HepG2 (cell line): ENCODE measurements around the gene RBSN. TPM values are rescaled to one million over a fixed set of nuclear protein-coding genes. Genes with fewer than 3 reads are reported as not detected.

Experiments
- EP300 ChIP-seq, 3 experiments: sonication (generic) in 1 of 3; formaldehyde crosslinking in 1 of 3; IDR thresholded peaks; 2 replicates each; pipeline versions ENCODE4 v1.5.1 to v1.6.1; 2011 to 2020; ENCODE audit warnings: low read depth in 2 of 3, low read length in 2 of 3, borderline replicate concordance in 1 of 3, improper control_type of control experiment in 1 of 3, mild to moderate bottlenecking in 1 of 3, missing genetic modification reagents in 1 of 3, moderate library complexity in 1 of 3
- FOXA3 ChIP-seq: IDR thresholded peaks from 2 replicates; pipeline ENCODE4 v1.6.1; 2016; ENCODE audit warnings: missing genetic modification reagents, missing compliant biosample characterization
- NFE2L2 ChIP-seq: fragments of 150-350 bp; IDR thresholded peaks from 2 replicates; pipeline ENCODE4 v1.6.1; 2014; ENCODE audit warnings: low read length
- SALL2 ChIP-seq: sonication (generic); formaldehyde crosslinking; IDR thresholded peaks from 2 replicates; pipeline ENCODE4 v1.8.1; 2023; ENCODE audit warnings: mild to moderate bottlenecking, missing genetic modification reagents, inconsistent platforms
- SYNCRIP ChIP-seq: fragments of 200-400 bp; formaldehyde crosslinking; IDR thresholded peaks from 2 replicates; pipeline ENCODE4 v1.6.1; 2018; ENCODE audit warnings: mild to moderate bottlenecking, low read depth, low read length; ENCODE audit not compliant: insufficient read depth
- ZBTB40 ChIP-seq, 2 experiments: fragments of 450-650 bp in 1 of 2; sonication (generic) in 1 of 2; formaldehyde crosslinking in 1 of 2; IDR thresholded peaks; 2 replicates each; pipeline versions ENCODE4 v1.6.1 to v1.8.0; 2016 to 2022; ENCODE audit warnings: antibody characterized with exemption in 1 of 2, mild to moderate bottlenecking in 1 of 2, missing genetic modification reagents in 1 of 2
- ZNF207 ChIP-seq: fragments of 450-650 bp; IDR thresholded peaks from 2 replicates; pipeline ENCODE4 v1.6.1; 2016; ENCODE audit warnings: antibody characterized with exemption, borderline replicate concordance
- ZNF678 ChIP-seq: sonication (generic); formaldehyde crosslinking; IDR thresholded peaks from 2 replicates; pipeline ENCODE4 v1.4.0; 2020; ENCODE audit warnings: mild to moderate bottlenecking, missing genetic modification reagents
- polyA plus RNA-seq, 8 experiments: library from polyadenylated mRNA; depleted of rRNA in 3 of 8; stranded (reverse) in 7 of 8; unstranded in 1 of 8; fragments of >200 nt; fragmentation: Illumina TruSeq in 4 of 8; extraction: Trizol in 4 of 8; gene quantifications; 2 replicates each; pipeline versions ENCODE4 v1.2.1 to v1.2.3, GENCODE V29; 2011 to 2016; ENCODE audit warnings: low read depth in 4 of 8, missing spikeins in 1 of 8, mixed read lengths in 1 of 8; ENCODE audit not compliant: insufficient read depth in 1 of 8
- total RNA-seq, 5 experiments: library from RNA; depleted of rRNA; stranded (reverse); fragments of >200 nt; fragmentation: Illumina TruSeq; extraction: Trizol; gene quantifications; 2 replicates each; pipeline ENCODE4 v1.2.3, GENCODE V29; 2016; ENCODE audit warnings: low read depth in 1 of 5
- TF ChIP-seq, protein P1 (sequence below): sonication (generic); formaldehyde crosslinking; conservative IDR thresholded peaks from 2 replicates; pipeline ENCODE4 v1.8.0; 2022; ENCODE audit warnings: mild to moderate bottlenecking, moderate library complexity, missing genetic modification reagents
- TF ChIP-seq, protein P2 (sequence below): sonication (generic); formaldehyde crosslinking; IDR thresholded peaks from 2 replicates; pipeline ENCODE4 v1.5.0; 2020; ENCODE audit warnings: mild to moderate bottlenecking, low read depth, missing genetic modification reagents, borderline replicate concordance
- TF ChIP-seq, protein P3 (sequence below): sonication (generic); formaldehyde crosslinking; IDR thresholded peaks from 2 replicates; pipeline ENCODE4 v1.4.0; 2020; ENCODE audit warnings: mild to moderate bottlenecking, missing genetic modification reagents
- TF ChIP-seq, protein P4 (sequence below): sonication (generic); formaldehyde crosslinking; conservative IDR thresholded peaks from 2 replicates; pipeline ENCODE4 v1.4.0; 2020; ENCODE audit warnings: missing genetic modification reagents

RBSN gene
- total and polyA plus RNA-seq, 2 of the 13 experiments (the other 11 are each of a cell fraction or from before 2014, with no cell fraction given) = 7.9 to 11.8 TPM

GRCh38 chr3:15064835-15065549 lies 34.0 kb downstream of the RBSN start, which contains the start of gene MRPS25 (continued):
- TF ChIP-seq ZBTB40 (IDR thresholded peaks at IDR 0.05) (no peak), ZBTB40 (CRISPR knock-in tag; IDR thresholded peaks at IDR 0.05) (peak; percentile 72; the same call in 1 of the 2 replicates), FOXA3 (CRISPR knock-in tag) (peak; percentile 30; the same call in 1 of the 2 replicates), SYNCRIP (no peak), ZNF207 (no peak), ZNF678 (no peak), EP300 (IDR thresholded peaks at IDR 0.05; ENCODE audit: low read depth in 2 of 2, low read length in 2 of 2) (no peak), EP300 (CRISPR knock-in tag; IDR thresholded peaks at IDR 0.05; ENCODE audit: borderline replicate concordance) (0 out of 2 replicates have a peak, but pooled peaks have one; percentile 46), NFE2L2 (no peak), SALL2 (CRISPR knock-in tag) (peak; percentile 86; the same call in 1 of the 2 replicates)
- TF ChIP-seq, protein P1, sequence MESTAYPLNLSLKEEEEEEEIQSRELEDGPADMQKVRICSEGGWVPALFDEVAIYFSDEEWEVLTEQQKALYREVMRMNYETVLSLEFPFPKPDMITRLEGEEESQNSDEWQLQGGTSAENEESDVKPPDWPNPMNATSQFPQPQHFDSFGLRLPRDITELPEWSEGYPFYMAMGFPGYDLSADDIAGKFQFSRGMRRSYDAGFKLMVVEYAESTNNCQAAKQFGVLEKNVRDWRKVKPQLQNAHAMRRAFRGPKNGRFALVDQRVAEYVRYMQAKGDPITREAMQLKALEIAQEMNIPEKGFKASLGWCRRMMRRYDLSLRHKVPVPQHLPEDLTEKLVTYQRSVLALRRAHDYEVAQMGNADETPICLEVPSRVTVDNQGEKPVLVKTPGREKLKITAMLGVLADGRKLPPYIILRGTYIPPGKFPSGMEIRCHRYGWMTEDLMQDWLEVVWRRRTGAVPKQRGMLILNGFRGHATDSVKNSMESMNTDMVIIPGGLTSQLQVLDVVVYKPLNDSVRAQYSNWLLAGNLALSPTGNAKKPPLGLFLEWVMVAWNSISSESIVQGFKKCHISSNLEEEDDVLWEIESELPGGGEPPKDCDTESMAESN (CRISPR knock-in tag) = peak; percentile 87; the same call in 1 of the 2 replicates
- TF ChIP-seq, protein P2, sequence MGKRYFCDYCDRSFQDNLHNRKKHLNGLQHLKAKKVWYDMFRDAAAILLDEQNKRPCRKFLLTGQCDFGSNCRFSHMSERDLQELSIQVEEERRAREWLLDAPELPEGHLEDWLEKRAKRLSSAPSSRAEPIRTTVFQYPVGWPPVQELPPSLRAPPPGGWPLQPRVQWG (CRISPR knock-in tag) = no peak
- TF ChIP-seq, protein P3, sequence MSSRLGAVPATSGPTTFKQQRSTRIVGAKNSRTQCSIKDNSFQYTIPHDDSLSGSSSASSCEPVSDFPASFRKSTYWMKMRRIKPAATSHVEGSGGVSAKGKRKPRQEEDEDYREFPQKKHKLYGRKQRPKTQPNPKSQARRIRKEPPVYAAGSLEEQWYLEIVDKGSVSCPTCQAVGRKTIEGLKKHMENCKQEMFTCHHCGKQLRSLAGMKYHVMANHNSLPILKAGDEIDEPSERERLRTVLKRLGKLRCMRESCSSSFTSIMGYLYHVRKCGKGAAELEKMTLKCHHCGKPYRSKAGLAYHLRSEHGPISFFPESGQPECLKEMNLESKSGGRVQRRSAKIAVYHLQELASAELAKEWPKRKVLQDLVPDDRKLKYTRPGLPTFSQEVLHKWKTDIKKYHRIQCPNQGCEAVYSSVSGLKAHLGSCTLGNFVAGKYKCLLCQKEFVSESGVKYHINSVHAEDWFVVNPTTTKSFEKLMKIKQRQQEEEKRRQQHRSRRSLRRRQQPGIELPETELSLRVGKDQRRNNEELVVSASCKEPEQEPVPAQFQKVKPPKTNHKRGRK = no peak
- TF ChIP-seq, protein P4, sequence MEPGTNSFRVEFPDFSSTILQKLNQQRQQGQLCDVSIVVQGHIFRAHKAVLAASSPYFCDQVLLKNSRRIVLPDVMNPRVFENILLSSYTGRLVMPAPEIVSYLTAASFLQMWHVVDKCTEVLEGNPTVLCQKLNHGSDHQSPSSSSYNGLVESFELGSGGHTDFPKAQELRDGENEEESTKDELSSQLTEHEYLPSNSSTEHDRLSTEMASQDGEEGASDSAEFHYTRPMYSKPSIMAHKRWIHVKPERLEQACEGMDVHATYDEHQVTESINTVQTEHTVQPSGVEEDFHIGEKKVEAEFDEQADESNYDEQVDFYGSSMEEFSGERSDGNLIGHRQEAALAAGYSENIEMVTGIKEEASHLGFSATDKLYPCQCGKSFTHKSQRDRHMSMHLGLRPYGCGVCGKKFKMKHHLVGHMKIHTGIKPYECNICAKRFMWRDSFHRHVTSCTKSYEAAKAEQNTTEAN (CRISPR knock-in tag) = peak; percentile 66
